NB4 (cell line): ENCODE data around the gene PGM3.
A peak's percentile ranks its signal among the peaks of the same experiment; 100 is the strongest.
"Not testable (repeated sequence)": the region's sequence is repeated elsewhere in the genome, so short reads cannot be mapped to it uniquely, and the experiment has no call there.

ENCODE experiments used
- DNase-seq: peaks from one replicate; pipeline ENCODE4 v3.0.0; 2010; ENCODE audit warnings: low read depth
- H3K4me3 ChIP-seq: one replicate; pipeline ENCODE4 v1.5.1; 2011; ENCODE audit warnings: mild to moderate bottlenecking, low read depth, low read length, moderate library complexity
- CTCF ChIP-seq: IDR thresholded peaks from one replicate; pipeline ENCODE4 v1.5.1; 2012; ENCODE audit warnings: low read depth, low read length
- MAX ChIP-seq: IDR thresholded peaks from 2 replicates; pipeline ENCODE4 v1.6.1; 2011; ENCODE audit warnings: low read depth, low read length
- MYC ChIP-seq: IDR thresholded peaks from 2 replicates; pipeline ENCODE4 v1.6.1; 2011; ENCODE audit warnings: low read depth, low read length
- POLR2A ChIP-seq: IDR thresholded peaks from 2 replicates; pipeline ENCODE4 v1.6.1; 2011; ENCODE audit warnings: mild to moderate bottlenecking; ENCODE audit not compliant: insufficient read length; ENCODE audit errors: extremely low read depth

Gene PGM3

GRCh38 chr6:83199173-83199862, 6.3 kb upstream of the PGM3 start:
- DNase-seq = no peak
- TF ChIP-seq MAX (no peak), MYC (no peak), POLR2A (no peak), CTCF (no peak)
- no peak overlapping the region for H3K4me3 ChIP-seq

- no peak for DNase-seq
- H3K4me3 ChIP-seq = no peak overlapping the region
- TF ChIP-seq MYC (no peak), POLR2A (no peak), MAX (no peak), CTCF (no peak)
These were observed 5.6 kb upstream of the PGM3 start for GRCh38 chr6:83198486-83199172.

- DNase-seq = peak; percentile 22
- TF ChIP-seq POLR2A = no peak
- no peak for TF ChIP-seq MAX
- TF ChIP-seq CTCF = no peak
- no peak for TF ChIP-seq MYC
- H3K4me3 ChIP-seq = peak overlapping the region; percentile 88
These were observed 892 bp upstream of the PGM3 start for GRCh38 chr6:83193747-83194566.

DNA sequence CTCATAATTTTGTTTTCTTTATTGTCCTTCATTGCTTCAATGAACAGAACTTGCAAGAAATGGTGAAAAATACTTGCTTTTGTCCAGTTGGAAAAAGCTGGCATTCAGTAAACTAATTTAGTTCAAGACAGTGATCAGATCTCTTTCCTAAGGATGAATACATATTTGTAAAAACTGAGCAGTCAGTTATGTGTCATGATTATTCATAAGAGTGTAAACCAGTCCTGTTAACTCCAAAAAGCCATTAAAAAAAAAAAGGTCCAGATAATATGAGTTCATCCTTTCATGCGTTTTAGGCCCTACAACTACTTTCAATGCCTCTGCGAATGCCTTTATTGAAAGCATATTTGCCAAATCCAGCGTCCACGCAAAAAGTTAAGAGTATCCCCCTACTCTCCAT, 609 bp downstream of the PGM3 start:
- H3K4me3 ChIP-seq = peak overlapping the region; percentile 88
- no peak for TF ChIP-seq CTCF
- TF ChIP-seq MAX = no peak
- no peak for TF ChIP-seq MYC
- TF ChIP-seq POLR2A = no peak
- DNase-seq = no peak

GRCh38 chr6:83191974-83192373, 1.1 kb downstream of the PGM3 start:
- not testable (repeated sequence) for DNase-seq
- peak overlapping the region; percentile 88 for H3K4me3 ChIP-seq

- H3K4me3 ChIP-seq = no peak overlapping the region
- DNase-seq = no peak
- no peak for TF ChIP-seq MAX
- TF ChIP-seq CTCF = no peak
- no peak for TF ChIP-seq MYC
- TF ChIP-seq POLR2A = no peak
These were observed 2.4 kb downstream of the PGM3 start for GRCh38 chr6:83190626-83191025.
